Peyer's patch (tissue), 4 donors: ENCODE results near the gene KCTD7. TPM values are rescaled to one million over a fixed set of nuclear protein-coding genes. Genes with fewer than 3 reads are reported as not detected.
"Not testable (repeated sequence)": the region's sequence is repeated elsewhere in the genome, so short reads cannot be mapped to it uniquely, and the experiment has no call there.

Experiments used
- DNase-seq, 3 donors: peaks; one replicate each; pipeline ENCODE4 v3.0.0-alpha.2; 2017 to 2019
- H3K27ac ChIP-seq, 4 donors: fragments of 200-600 bp; sonication (generic); one replicate each; pipeline ENCODE4 v1.5.1; 2016 to 2019
- H3K27me3 ChIP-seq, 2 donors: fragments of 200-600 bp; sonication (generic); one replicate each; pipeline ENCODE4 v1.5.1; 2019
- H3K36me3 ChIP-seq, 3 donors: fragments of 200-600 bp; sonication (generic); one replicate each; pipeline ENCODE4 v1.5.1; 2016 to 2019
- H3K4me1 ChIP-seq, 4 donors: fragments of 200-600 bp; sonication (generic); one replicate each; pipeline ENCODE4 v1.5.1; 2016 to 2019
- H3K4me3 ChIP-seq, 4 donors: fragments of 200-600 bp; sonication (generic); 1 replicate in 3 of 4; 2 replicates in 1 of 4; pipeline ENCODE4 v1.5.1; 2016 to 2019; ENCODE audit warnings: mild to moderate bottlenecking in 1 of 4
- H3K9me3 ChIP-seq, 4 donors: fragments of 200-600 bp; sonication (generic); one replicate each; pipeline ENCODE4 v1.5.1; 2016 to 2019; ENCODE audit warnings: mild to moderate bottlenecking in 1 of 4
- POLR2A ChIP-seq, 2 donors: fragments of 450-650 bp; IDR thresholded peaks; one replicate each; pipeline ENCODE4 v1.5.1; 2017; ENCODE audit warnings: antibody characterized with exemption in 2 of 2, mild to moderate bottlenecking in 2 of 2, moderate library complexity in 2 of 2
- total RNA-seq, 4 donors: library from RNA; depleted of rRNA; stranded (reverse); fragments of >200 nt; gene quantifications; one replicate each; pipeline ENCODE4 v1.1.0, GENCODE V29; 2016
- TF ChIP-seq, protein P1 (sequence below), 6 experiments: fragments of 450-650 bp in 4 of 6; fragments of 200-600 bp in 2 of 6; sonication (generic) in 1 of 6; IDR thresholded peaks; one replicate each; pipeline ENCODE4 v1.5.1; 2017 to 2019; ENCODE audit warnings: antibody characterized with exemption in 6 of 6, mild to moderate bottlenecking in 3 of 6, moderate library complexity in 1 of 6

The KCTD7 gene
- 10 to 100 TPM in 2 of 4 donors, 1 to 10 TPM in 2; 6.6 to 20.7 (median 14.3) TPM for total RNA-seq

DNA sequence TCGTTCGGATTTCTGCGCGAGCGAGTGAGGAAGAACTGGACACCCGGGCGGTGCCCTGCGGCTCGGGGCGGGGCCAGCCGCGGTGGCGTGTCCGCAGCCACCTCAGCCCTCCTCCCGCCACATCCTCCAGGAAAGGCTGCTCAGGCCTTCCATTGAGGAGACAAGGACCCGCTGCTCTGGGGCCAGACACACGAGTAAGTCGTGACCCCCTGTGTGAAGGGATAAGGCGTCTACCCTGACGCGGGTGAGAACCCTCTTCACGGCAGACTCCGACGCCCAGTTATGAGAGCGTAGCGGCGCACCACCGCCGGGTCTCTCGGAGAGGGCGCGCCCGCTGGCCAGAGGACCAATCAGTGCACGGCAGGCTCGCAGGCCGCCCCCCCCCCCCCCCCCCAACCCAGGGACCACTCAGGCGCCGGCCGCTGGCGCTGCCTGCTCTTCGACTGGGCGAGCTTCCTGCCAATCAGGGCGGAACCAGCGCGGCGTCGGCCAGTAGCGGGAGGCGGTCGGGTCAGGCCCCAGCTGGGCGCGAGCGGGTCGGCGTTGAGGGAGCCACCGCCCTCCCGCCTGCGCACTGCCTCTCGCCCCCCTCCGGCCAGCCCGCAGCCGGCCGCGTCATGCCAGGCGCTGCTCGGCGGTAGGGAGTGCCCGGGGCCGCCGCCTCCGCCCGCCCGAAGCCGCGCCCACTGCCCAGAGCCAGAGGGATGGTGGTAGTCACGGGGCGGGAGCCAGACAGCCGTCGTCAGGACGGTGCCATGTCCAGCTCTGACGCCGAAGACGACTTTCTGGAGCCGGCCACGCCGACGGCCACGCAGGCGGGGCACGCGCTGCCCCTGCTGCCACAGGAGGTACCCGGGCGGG, at the start of gene KCTD7:
Gene KCTD7, plus strand, starts transcription at position 521 of the 861 bp plus-strand sequence. Its CDS starts 184 bp downstream, at position 705.
- H3K9me3 ChIP-seq = no peaks in the 10 kb centered on the region
- no peaks in the 10 kb centered on the region for H3K27me3 ChIP-seq
- H3K36me3 ChIP-seq = peaks cover 0 to 2% (median 0%) of the 10 kb centered on the region in 3 donors
- H3K4me3 ChIP-seq = peak within 1 kb of the TSS; percentile 94 to 99 (median 98)
- H3K27ac ChIP-seq = peak within 1 kb of the TSS; percentile 92 to 100 (median 97)
- TF ChIP-seq, protein P1, sequence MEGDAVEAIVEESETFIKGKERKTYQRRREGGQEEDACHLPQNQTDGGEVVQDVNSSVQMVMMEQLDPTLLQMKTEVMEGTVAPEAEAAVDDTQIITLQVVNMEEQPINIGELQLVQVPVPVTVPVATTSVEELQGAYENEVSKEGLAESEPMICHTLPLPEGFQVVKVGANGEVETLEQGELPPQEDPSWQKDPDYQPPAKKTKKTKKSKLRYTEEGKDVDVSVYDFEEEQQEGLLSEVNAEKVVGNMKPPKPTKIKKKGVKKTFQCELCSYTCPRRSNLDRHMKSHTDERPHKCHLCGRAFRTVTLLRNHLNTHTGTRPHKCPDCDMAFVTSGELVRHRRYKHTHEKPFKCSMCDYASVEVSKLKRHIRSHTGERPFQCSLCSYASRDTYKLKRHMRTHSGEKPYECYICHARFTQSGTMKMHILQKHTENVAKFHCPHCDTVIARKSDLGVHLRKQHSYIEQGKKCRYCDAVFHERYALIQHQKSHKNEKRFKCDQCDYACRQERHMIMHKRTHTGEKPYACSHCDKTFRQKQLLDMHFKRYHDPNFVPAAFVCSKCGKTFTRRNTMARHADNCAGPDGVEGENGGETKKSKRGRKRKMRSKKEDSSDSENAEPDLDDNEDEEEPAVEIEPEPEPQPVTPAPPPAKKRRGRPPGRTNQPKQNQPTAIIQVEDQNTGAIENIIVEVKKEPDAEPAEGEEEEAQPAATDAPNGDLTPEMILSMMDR (IDR thresholded peaks at IDR 0.05) = no peak
- peak; percentile 98 for TF ChIP-seq POLR2A (IDR thresholded peaks at IDR 0.05)
- DNase-seq = peak; percentile 94 to 99 (median 99)
- peaks cover 0 to 24% (median 20%) of the 10 kb centered on the region in 4 donors for H3K4me1 ChIP-seq

DNA sequence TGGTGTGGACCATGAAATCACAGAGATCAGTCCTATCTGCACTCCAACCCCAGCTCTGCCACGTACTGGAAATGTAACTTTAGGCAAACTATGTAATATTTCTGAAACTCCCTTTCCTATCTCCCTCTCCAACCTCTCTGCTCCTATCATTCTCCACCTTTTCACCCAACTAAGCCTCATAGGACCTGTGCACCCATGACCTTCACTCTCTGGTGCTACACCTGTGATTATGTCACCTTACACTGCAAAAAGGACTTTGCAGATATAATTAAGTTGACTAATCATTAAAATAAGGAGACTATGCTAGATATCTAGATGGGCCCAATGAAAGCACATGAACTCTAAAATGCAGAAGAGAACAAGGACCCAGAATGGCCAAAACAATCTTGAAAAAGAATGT, 48.3 kb upstream of the KCTD7 start:
- H3K4me1 ChIP-seq, DNase-seq, H3K4me3 ChIP-seq, H3K9me3 ChIP-seq, H3K27me3 ChIP-seq, H3K27ac ChIP-seq, H3K36me3 ChIP-seq: not testable (repeated sequence)

DNA sequence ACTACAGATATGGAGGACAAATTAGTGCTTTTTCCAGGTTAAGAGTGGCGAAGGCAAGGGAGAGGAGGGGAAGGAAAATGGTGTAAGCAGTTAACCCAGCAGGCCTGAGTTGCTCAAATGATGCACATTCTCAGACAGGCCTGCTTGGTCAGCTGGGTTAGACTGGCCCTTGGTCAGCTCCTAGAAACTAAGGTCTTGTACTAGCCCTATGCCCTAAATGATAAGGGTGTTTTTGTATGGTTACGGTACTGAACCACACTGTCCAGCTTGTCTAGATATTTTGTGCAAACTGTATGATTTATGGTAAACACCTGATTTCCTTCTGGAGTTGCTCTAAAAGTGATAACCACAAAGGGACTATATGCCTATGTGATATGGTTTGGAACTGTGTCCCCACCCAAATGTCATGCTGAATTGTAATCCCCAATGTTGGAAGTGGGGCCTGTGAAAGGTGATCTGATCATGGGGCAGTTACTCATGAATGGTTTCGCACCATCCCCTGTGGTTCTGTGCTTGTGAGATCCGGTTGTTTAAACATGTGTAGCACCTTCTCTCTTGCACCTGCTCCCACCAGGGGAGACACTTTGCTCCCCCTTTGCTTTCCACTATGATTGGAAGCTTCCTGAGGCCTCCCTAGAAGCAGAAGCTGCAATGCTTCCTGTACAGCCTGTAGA, 45.7 kb upstream of the KCTD7 start:
- not testable (repeated sequence) for DNase-seq, H3K4me3 ChIP-seq, H3K27me3 ChIP-seq, H3K9me3 ChIP-seq, H3K27ac ChIP-seq, H3K4me1 ChIP-seq
- peaks cover 0 to 17% (median 0%) of the 10 kb centered on the region in 3 donors for H3K36me3 ChIP-seq

DNA sequence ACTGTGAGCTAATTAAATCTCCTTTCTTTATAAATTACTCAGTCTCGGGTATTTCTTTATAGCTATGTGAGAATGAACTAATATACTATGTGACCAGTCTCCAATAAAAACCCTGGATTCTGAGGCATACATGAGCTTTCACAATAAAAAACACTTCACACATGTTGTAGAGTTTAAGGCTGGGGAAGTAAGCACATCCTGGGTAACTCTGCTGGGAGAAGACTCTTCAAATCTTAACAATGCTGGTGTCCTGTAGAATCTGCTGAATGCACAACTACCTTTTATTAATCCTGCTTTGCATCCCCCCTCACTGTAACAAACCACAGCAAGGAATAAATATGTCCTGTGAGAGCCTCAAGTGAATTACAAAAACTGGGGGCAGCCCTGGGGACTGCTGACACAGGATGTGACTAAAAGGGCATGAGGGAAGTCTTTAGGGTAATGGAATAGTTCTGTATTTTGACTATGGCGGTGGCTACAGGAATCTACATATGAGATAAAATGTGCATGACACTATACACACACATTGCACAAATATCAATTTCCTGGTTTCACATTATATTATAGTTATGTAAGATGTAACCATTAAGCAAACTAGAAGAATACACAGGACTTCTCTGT, 45.1 kb upstream of the KCTD7 start:
- Histone ChIP-seq H3K4me1 (no peaks in the 10 kb centered on the region), H3K36me3 (peaks cover 0 to 17% (median 0%) of the 10 kb centered on the region in 3 donors), H3K4me3 (no peak overlapping the region), H3K27me3 (no peaks in the 10 kb centered on the region), H3K27ac (no peak overlapping the region), H3K9me3 (no peaks in the 10 kb centered on the region)
- DNase-seq = no peak
- TF ChIP-seq, protein P1 (IDR thresholded peaks at IDR 0.05) = no peak
- TF ChIP-seq POLR2A (IDR thresholded peaks at IDR 0.05) = no peak

DNA sequence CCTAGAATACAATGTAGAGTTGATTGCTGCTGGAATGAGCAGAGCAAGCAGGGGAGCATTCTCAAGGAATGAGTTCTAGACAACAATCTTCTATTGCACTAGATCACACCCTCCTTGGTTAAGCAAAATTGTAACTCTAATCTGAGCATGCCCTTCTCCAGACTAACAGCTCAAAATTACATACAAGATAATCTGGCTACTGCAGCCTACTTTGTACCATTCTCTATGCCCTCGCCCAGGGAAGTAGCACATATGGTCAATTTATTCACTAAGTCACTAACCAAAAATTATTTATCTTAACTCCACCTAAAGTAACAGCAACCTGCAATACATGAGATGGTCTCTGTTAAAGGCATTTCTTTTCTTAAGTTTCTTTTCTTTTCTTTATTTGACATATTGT, 42.5 kb upstream of the KCTD7 start:
- peaks cover 0 to 17% (median 0%) of the 10 kb centered on the region in 3 donors for H3K36me3 ChIP-seq
- TF ChIP-seq, protein P1 (IDR thresholded peaks at IDR 0.05) = no peak
- TF ChIP-seq POLR2A (IDR thresholded peaks at IDR 0.05) = no peak
- H3K4me1 ChIP-seq = peaks cover 0 to 21% (median 5%) of the 10 kb centered on the region in 4 donors
- H3K4me3 ChIP-seq = no peak overlapping the region
- H3K9me3 ChIP-seq = no peaks in the 10 kb centered on the region
- H3K27me3 ChIP-seq = no peaks in the 10 kb centered on the region
- no peak for DNase-seq
- H3K27ac ChIP-seq = no peak overlapping the region

DNA sequence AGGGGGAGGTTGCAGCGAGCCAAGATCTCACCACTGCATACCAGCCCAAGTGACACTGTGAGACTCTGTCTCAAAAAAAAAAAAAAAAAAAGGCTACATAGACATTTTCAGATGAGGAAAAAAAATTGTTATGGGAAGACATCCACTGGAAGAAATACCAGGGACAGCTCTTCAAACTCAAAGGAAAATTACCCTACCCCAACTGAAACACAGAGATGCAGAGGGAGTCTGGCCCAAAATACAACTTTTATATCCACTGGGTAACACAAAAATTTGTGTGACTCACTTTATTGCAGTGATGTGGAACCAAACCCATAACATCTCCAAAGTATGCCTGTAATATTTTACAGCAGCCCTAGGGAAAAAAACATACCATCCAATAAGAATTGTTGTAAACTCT, 40.5 kb upstream of the KCTD7 start:
- H3K9me3 ChIP-seq, H3K27me3 ChIP-seq, DNase-seq, H3K4me3 ChIP-seq, H3K27ac ChIP-seq: not testable (repeated sequence)
- H3K4me1 ChIP-seq = peaks cover 0 to 21% (median 5%) of the 10 kb centered on the region in 4 donors
- peaks cover 0 to 12% (median 0%) of the 10 kb centered on the region in 3 donors for H3K36me3 ChIP-seq

DNA sequence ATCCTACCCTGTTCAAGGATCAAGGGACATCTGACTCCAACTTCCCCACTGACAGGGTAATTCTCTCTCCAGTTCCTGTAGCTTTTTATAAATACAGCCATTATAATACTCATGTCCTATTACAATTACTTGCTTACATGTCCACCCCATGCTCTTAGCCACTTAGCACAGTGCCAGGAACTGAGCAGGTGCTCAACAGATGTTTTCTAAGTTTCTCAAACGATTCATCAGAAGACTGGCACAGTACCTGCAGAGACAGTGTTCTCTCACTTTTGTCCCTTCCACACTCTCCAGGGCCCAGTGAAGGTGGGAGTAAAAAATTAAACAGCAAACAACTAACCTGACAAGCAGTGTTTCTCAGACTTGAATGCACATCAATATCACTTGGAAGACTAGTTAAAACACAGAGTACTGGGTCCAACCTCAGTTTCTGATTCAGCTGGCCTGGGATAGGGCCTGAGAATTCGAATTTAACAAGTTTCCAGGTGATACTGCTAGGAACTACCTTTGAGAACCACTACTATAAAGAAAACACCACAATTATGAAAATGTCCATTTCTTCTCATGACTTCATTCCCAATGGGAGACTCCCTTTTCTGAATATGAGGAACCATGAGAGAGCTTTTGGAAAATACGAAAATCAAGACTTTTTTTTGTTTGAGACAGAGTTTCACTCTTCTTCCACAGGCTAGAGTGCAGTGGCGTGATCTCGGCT, 39.7 kb upstream of the KCTD7 start:
- not testable (repeated sequence) for H3K27ac ChIP-seq
- peaks cover 0 to 21% (median 5%) of the 10 kb centered on the region in 4 donors for H3K4me1 ChIP-seq

DNA sequence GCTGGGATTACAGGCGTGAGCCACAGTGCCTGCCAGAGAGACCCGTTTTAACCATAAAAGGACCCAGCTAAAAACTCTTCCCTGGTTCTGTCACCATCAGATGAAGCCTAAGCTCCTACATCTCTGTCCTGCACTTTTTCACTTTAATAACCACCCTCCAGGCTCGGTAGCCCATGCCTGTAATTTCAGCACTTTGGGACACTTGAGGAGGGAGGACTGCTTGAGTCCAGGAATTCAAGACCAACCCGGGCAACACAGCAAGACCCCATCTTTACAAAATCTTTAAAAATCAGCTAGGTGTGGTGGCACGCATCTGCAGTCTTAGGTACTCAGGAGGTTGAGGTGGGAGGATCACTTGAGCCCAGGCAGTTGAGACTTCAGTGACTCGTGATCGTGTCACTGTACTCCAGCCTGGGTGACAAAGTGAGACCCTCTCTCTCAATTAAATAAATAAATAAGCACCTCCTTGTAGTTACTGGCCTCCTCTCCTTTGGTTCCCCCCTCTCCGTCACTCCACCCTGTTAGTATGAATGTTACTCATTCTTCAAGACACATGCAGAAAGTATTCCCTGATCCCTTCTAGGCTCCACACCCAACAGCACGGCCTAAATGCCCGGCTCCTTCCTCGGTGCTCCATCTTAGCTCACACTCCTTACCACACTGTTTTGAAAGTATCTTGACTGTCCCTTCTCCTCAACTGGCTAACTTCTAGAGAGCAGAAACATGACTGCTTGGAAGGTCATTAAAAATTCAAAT, 38.2 kb upstream of the KCTD7 start:
- Histone ChIP-seq H3K4me3 (peak overlapping the region in 3 of 4 donors; percentile 79 to 92 (median 85)), H3K27ac (peak overlapping the region in 1 of 4 donors; percentile 98), H3K4me1 (peaks cover 0 to 21% (median 5%) of the 10 kb centered on the region in 4 donors)
- H3K36me3 ChIP-seq, H3K9me3 ChIP-seq, H3K27me3 ChIP-seq, DNase-seq: not testable (repeated sequence)

More for the DNA sequence above, 39.7 kb upstream of the KCTD7 start:
- H3K36me3 ChIP-seq, H3K4me3 ChIP-seq, DNase-seq, H3K9me3 ChIP-seq, H3K27me3 ChIP-seq: not testable (repeated sequence)

DNA sequence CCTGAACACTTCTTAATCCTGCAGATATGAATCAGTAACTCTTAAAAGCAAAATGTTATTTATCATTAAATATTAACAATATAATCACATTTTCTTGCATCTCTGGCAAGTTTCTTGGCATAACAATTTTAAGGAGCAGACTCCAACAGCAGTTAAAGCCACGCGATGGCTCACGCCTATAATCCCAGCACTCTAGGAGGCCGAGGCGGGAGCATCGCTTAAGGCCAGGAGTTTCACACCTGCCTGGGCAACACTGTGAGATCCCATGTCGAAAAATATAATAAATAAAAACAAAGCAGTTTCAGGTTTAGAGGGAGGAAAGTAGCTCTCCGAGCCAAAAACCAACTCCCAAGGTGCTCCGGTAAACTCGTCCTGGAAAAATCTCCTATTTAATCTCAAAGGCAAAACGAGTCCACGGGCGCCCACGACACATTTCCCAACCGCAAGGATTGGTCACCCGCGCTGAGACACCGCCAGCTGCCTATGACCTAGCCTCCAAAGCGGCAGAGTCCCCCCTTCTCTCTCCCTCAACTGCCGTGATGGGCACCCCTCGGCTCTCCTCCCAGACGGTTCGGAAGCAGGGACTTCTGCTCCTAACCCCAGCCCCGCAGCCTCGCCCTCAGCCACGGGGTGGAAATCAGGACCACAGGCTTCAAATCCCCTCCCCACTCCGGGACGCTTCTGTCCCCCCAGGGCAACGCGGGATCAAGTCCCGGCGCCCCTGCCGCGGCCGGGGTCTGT, 37.5 kb upstream of the KCTD7 start:
- DNase-seq, H3K27me3 ChIP-seq, H3K9me3 ChIP-seq, H3K36me3 ChIP-seq: not testable (repeated sequence)
- H3K4me3 ChIP-seq = peak overlapping the region; percentile 79 to 100 (median 88)
- peak overlapping the region; percentile 92 to 98 (median 98) for H3K27ac ChIP-seq
- peaks cover 0 to 21% (median 5%) of the 10 kb centered on the region in 4 donors for H3K4me1 ChIP-seq
